RWPE1 (cell line): Measurements from ENCODE around the gene ABCA2.

ENCODE experiments used
- CTCF ChIA-PET: fragments of 350-600 bp; sonication (Branson Sonifier 250); formaldehyde crosslinking; extraction: SDS; loops from one replicate; lab custom pipeline; 2021; lab: Yijun Ruan, JAX
- POLR2A ChIA-PET: fragments of 400-600 bp; formaldehyde crosslinking; extraction: SDS; loops from one replicate; lab custom pipeline; 2020; ENCODE audit warnings: antibody characterized with exemption; ENCODE audit not compliant: low non-redundant PET; lab: Yijun Ruan, JAX
- DNase-seq: peaks from one replicate; pipeline ENCODE4 v3.0.0; 2012; ENCODE audit warnings: low spot score
- H3K27ac ChIP-seq: fragments of 450-650 bp; 2 replicates; pipeline ENCODE4 v1.5.1; 2017
- TF ChIP-seq, protein P1 (sequence below): fragments of 450-650 bp; conservative IDR thresholded peaks from 2 replicates; pipeline ENCODE4 v1.5.1; 2017; ENCODE audit warnings: low read depth, mild to moderate bottlenecking

Gene ABCA2

DNA sequence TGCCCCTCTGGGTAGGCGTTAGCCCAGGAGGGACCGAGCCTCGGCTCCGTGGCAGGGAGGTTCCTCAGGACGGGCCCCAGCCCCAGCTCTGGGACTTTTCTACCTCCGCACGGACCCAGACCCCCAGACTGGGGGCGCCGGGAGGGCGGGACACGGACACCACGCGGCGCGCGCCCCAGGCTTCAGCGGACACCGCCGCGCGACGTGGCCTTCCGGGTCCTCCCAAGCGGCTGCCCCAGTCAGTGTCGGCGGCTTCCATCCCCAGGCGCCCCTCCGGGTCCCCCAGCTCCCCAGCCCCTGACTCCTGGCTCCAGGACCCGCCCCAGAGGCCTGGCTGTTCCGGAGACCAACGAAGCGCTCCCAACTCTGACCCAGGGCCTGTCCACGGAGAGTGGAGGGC is 42.2 kb downstream of the ABCA2 start:
- ChIA-PET POLR2A (no interaction called here), CTCF (interaction anchor here (0.9 kb wide), 1 partner anchor 50 kb away, joined by 3 read pairs; no protein-coding TSS in a partner anchor)
- DNase-seq: no peak
- no peak overlapping the region for H3K27ac ChIP-seq
- TF ChIP-seq, protein P1, sequence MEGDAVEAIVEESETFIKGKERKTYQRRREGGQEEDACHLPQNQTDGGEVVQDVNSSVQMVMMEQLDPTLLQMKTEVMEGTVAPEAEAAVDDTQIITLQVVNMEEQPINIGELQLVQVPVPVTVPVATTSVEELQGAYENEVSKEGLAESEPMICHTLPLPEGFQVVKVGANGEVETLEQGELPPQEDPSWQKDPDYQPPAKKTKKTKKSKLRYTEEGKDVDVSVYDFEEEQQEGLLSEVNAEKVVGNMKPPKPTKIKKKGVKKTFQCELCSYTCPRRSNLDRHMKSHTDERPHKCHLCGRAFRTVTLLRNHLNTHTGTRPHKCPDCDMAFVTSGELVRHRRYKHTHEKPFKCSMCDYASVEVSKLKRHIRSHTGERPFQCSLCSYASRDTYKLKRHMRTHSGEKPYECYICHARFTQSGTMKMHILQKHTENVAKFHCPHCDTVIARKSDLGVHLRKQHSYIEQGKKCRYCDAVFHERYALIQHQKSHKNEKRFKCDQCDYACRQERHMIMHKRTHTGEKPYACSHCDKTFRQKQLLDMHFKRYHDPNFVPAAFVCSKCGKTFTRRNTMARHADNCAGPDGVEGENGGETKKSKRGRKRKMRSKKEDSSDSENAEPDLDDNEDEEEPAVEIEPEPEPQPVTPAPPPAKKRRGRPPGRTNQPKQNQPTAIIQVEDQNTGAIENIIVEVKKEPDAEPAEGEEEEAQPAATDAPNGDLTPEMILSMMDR: no peak

GRCh38 chr9:136985027-136985602 is 42.9 kb downstream of the ABCA2 start:
- CTCF ChIA-PET: no interaction called here

DNA sequence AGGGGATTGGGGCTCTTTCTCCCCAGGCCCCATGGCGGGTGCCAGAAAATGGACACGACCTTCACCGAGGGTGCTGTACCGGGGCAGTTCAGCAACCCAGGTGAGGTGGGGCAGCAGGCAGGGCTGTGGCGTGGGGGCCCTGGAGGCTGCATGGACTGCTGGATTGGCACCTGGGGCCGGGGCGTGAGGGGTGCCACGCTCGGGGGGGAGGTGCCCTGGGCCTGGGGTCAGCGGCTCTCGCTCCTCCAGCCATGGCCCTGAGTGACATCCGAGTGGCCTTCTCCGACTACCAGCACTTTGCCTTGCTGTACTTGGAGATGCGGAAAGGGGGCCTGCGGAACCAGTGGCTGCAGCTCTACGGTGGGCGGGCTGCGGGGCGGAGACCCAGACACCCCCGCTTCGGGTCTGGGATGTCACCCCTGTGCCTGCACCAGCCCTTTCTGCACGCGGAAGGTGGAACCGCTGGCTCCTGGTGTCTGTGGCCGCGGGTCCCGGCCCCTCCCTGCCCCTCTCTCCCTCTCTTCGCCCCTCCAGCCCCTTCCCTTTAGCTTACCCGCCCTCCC is 43.5 kb downstream of the ABCA2 start:
- ChIA-PET CTCF (no interaction called here), POLR2A (no interaction called here)
- TF ChIP-seq, protein P1: no peak
- H3K27ac ChIP-seq: no peak overlapping the region
- DNase-seq: no peak

More at GRCh38 chr9:136985027-136985602, 42.9 kb downstream of the ABCA2 start:
- H3K27ac ChIP-seq: no peak overlapping the region
- POLR2A ChIA-PET: no interaction called here
- DNase-seq: no peak
- TF ChIP-seq, protein P1: no peak

GRCh38 chr9:136983656-136984314 is 44.3 kb downstream of the ABCA2 start:
- ChIA-PET CTCF (no interaction called here), POLR2A (no interaction called here)
- TF ChIP-seq, protein P1: no peak

DNA sequence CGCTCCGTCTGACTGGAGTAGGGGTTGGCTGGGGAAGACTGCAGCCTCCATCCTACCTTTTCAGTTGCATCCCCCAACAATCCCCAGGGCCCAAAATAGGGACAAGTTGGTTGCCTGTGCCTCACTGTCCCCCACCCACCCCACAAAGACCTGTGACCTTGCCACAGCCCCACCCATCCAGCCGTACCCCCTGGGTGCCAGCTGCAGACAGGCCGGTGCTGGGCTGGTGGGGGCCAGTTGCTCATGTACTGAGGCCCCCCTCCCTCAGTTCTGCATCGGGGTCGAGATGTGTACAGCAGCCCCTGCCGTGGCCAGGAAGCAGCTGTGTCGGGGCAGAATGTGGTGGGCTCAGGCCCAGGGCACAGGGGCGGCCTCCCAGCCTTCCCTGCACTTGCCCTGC is 44.9 kb downstream of the ABCA2 start:
- TF ChIP-seq, protein P1: no peak
- POLR2A ChIA-PET: no interaction called here
- DNase-seq: no peak
- CTCF ChIA-PET: interaction anchor here (1.0 kb wide), 1 partner anchor 39 kb away, joined by 6 read pairs; no protein-coding TSS in a partner anchor
- no peak overlapping the region for H3K27ac ChIP-seq

More at GRCh38 chr9:136983656-136984314, 44.3 kb downstream of the ABCA2 start:
- DNase-seq: no peak
- H3K27ac ChIP-seq: no peak overlapping the region

- H3K27ac ChIP-seq: peak within 1 kb of the TSS; percentile 57
- DNase-seq: no peak
- ChIA-PET CTCF (interaction anchor here (1.0 to 1.4 kb wide), 2 partner anchors 8 to 38 kb away, joined by 3 to 6 read pairs; no protein-coding TSS in a partner anchor), POLR2A (no interaction called here)
- TF ChIP-seq, protein P1: no peak
Observed at GRCh38 chr9:136982232-136983051, 45.6 kb downstream of the ABCA2 start, which contains the start of gene LCNL1. LCNL1 (plus strand) TSS chr9:136982993; CDS start chr9:136983587, 594 bp downstream.
